ENCODE results near the gene GUCD1.

GUCD1 gene

DNA sequence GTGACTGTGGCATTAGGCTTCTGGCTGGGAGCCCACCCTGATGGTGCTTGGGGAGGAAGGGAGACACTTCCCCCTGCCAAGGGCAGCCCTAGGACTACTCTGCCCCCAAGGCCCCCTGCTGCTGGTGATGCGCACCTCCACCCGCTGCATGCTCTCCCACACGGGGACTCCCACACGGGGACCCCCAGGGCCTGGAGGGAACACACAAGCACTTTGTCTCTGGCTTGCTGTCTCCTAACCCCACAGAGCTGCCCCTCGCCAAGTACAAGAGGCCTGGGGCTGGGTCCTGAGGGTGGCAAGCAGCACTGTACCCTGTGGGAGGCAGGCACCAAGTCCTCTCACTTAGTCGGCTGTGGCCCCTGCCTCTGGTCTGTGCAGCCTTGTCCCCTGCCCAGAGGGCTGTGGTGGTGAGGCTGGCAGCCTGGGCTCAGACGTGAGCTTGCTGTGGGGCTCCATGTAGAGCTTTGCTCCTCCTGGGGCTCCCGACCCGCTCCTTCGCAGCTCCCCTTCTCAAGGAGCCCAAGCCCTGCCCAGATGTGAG is 30.0 kb upstream of the GUCD1 start:
- H3K4me1 ChIP-seq, result no peaks in the 10 kb centered on the region
- no peaks in the 10 kb centered on the region for H3K9me3 ChIP-seq
- H3K4me3 ChIP-seq, result no peak overlapping the region
- H3K27me3 ChIP-seq (ENCODE audit: low read depth), result no peaks in the 10 kb centered on the region
- no peak for DNase-seq (ENCODE audit: low spot score in 2 of 2)
- no peaks in the 10 kb centered on the region for H3K36me3 ChIP-seq (replicated peaks)
- in situ Hi-C loops (cut with MboI; ENCODE audit: low sequenced_read_pairs), result no loop called here

DNA sequence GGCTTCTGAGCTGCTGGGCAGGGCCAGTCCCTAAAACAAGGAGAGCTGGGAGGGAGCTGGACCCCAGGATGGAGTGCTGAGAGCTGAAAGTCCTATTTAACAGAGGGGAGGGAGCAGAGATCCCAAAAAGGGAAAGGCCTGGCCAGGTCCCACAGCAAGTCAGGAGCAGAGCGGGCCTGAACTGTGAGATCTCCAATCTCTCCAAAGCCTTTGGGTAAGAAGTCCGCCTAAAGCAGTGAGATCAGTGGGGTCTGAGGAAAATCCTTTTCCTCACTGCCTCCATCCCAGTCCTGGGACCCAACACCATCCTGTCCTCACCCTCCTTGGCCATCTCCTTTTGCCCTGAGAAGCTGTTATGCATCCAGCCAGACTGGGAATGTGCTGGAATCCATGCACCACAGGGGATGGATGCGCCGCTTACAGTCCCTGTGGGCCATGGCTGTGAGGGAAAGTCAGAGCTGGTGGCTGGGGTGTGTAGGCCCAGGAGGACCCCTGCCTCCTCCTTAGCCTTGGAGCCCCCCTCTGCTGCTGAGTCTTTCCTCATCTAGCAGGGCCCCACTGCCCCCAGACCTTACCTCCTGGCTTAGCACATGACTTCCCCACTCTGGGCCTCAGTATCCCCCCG is 29.3 kb upstream of the GUCD1 start:
- Histone ChIP-seq H3K36me3 (replicated peaks) (no peaks in the 10 kb centered on the region), H3K27me3 (ENCODE audit: low read depth) (no peaks in the 10 kb centered on the region), H3K9me3 (no peaks in the 10 kb centered on the region), H3K4me1 (no peaks in the 10 kb centered on the region), H3K4me3 (no peak overlapping the region)
- in situ Hi-C loops (cut with MboI; ENCODE audit: low sequenced_read_pairs), result no loop called here
- DNase-seq (ENCODE audit: low spot score in 2 of 2), result no peak

DNA sequence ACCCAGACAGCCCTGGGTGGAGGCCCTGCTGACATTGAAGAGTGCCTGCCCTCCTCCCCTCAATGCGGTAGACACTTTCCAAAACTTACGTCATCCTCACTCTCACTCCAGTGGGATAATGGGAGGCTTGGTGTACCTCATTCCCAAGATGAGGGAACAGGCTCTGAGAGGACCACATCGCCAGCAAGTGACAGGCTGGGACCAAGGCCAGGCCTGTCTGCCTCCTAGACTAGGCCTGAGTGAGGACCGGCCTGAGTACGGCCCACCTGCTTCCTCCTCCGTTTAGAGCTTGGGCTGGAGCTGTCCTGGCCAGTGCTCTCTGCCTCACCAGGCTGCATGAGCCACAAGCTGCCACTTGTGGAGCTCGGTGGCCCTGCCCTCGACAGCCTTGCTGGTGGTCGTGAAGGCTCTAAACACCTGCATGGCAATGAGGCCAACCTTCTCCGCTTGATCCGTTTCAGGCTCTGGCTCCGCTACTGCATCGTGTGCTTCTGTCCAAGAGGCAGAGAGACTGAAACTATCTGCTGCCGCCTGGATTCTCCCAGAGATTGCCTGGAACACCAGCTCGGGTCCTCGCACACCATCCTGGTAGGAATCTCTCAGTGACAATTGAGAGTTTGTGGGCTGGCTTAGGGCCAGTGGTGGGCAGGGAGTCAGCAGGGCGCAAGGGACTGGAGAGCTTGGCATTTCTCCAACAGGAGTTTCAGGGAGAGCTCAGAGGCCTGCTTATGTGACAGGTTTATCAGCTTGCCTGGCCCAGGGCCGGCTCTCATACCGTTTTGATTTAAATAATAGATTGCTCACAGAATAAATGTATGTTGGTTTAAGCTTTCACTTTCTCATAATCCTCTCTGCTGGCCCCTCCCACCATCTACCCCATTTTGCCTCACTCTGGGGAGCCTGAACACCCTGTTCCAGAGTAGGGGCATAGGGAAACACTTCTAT is 28.6 kb upstream of the GUCD1 start:
- peaks cover 3% of the 10 kb centered on the region for H3K4me1 ChIP-seq
- H3K4me3 ChIP-seq, result no peak overlapping the region
- H3K9me3 ChIP-seq, result no peaks in the 10 kb centered on the region
- H3K36me3 ChIP-seq (replicated peaks), result no peaks in the 10 kb centered on the region
- DNase-seq (ENCODE audit: low spot score in 2 of 2), result peak in 1 of 2 experiments; percentile 32
- H3K27me3 ChIP-seq (ENCODE audit: low read depth), result no peaks in the 10 kb centered on the region
- in situ Hi-C loops (cut with MboI; ENCODE audit: low sequenced_read_pairs), result no loop called here

DNA sequence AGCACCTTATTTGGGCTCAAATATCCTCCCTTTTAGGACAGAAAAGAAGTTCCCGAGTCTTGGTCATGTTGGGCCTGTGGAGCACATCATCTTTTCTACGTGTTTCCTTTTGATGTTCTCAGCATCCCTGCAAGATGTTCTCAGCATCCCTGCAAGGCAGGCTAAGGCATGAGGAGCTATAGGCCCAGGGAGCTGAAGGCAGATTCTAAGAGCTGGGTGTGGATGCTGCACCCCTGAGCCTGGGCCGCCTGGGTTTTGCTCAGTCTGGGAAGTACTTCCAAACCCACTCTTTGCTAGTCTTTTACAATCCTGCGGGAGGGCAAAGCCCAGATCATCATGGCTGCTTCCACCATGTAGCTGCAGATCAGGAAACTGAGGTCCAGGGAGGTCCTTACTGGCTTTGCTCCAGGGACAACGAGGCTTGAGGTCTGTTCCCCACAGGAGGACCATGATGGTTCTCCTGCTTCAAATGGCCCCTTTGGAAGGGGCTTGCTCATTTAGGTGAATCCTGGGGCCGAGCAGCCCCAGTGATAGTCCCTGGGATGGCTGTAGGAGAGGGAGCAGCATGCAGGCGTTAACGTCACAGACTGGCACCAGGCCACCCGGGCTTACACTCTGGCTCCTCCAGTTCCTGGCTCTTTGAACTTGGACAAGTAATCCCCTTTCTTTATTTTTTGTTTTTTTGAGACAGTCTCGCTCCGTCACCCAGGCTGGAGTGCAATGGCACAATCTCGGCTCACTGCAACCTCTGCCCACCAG is 27.3 kb upstream of the GUCD1 start:
- no peaks in the 10 kb centered on the region for H3K27me3 ChIP-seq (ENCODE audit: low read depth)
- H3K36me3 ChIP-seq (replicated peaks), result peaks cover 3% of the 10 kb centered on the region; the same call in 1 of the 2 replicates
- peaks cover 7% of the 10 kb centered on the region for H3K4me1 ChIP-seq
- no peak for DNase-seq (ENCODE audit: low spot score in 2 of 2)
- no peak overlapping the region for H3K4me3 ChIP-seq
- no peaks in the 10 kb centered on the region for H3K9me3 ChIP-seq
- in situ Hi-C loops (cut with MboI; ENCODE audit: low sequenced_read_pairs), result no loop called here

DNA sequence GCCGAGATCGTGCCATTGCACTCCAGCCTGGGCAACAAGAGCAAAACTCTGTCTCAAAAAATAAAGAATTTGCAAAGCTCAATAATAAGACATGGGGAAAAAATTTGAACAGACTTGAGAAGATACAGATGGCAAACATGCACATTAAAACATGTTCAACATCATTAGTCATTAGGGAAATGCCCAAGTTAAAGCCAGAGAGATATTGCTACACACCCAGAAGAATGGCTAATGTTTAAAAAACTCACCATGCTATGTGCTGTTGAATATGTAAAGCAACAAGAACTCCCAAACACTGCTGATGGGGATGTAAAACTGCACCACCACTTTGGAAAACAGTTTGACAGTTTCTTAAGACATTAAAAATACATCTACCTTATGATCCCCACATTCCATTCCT is 25.3 kb upstream of the GUCD1 start:
- Histone ChIP-seq H3K4me3 (no peak overlapping the region), H3K36me3 (replicated peaks) (peaks cover 7% of the 10 kb centered on the region), H3K4me1 (peaks cover 7% of the 10 kb centered on the region), H3K27me3 (ENCODE audit: low read depth) (no peaks in the 10 kb centered on the region), H3K9me3 (no peaks in the 10 kb centered on the region)
- DNase-seq (ENCODE audit: low spot score in 2 of 2), result no peak
- in situ Hi-C loops (cut with MboI; ENCODE audit: low sequenced_read_pairs), result no loop called here

DNA sequence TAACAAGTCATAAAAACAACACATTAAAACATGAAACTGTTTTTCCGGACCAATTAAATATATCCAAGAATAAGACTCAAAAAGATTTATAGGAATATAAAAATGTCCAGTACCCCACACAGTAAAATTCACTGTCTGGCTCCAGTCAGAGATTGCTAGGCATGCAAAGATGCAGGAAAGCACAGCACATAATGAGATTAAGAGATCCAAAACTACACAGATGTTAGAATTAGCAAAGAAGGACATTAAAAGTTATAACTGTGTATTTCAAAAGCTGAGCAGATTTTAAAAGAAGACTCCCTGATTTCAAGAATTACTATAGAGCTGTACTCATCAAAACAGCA is 24.3 kb upstream of the GUCD1 start:
- Histone ChIP-seq H3K36me3 (replicated peaks) (peaks cover 13% of the 10 kb centered on the region), H3K4me3 (no peak overlapping the region)
- in situ Hi-C loops (cut with MboI; ENCODE audit: low sequenced_read_pairs), result no loop called here

DNA sequence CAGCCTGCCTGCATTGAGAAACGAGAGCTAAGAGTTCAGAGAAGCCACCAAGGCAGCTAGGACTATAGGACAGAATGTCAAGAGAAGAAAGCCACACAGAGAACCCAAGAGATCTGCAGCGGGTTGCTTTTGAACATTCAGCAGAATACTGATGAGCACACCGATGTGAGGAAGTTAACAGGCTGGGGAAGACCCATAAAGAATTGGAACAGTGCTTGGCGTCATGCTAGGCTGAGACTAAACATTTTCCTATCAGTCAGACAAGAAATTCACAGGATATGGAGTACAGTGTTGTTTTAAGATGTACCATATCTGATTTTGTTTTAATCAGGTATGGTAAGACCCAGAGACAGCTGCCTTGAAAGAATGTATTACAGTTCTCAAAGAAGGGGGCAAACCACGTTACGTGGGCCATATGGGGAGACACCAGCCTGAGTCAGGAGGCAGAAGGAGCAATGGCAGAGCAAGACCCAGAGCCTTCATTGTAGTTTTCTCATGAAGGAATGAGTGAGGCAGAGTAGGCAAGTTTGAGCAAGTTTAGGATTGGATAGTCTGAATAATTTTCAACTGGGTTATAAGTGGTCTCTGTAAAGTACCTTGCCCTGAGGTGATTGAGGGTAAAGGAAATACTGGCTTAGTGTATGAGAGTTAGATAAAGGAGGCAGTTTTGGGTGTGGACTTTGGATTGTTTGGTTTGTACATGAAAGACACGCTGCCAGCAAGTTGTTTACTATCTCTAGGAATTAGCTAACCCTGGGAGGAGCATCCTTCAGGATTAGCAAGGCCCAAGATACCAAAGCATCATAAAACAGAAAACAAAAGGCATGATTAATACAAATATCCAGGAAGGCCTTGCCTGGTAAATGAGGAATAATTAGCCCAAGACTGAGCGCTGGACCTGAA is 23.7 kb upstream of the GUCD1 start:
- Histone ChIP-seq H3K4me3 (no peak overlapping the region), H3K27me3 (ENCODE audit: low read depth) (no peaks in the 10 kb centered on the region), H3K4me1 (peaks cover 7% of the 10 kb centered on the region), H3K36me3 (replicated peaks) (peaks cover 19% of the 10 kb centered on the region), H3K9me3 (no peaks in the 10 kb centered on the region)
- in situ Hi-C loops (cut with MboI; ENCODE audit: low sequenced_read_pairs), result no loop called here
- no peak for DNase-seq (ENCODE audit: low spot score in 2 of 2)

More for the DNA sequence above, 24.3 kb upstream of the GUCD1 start:
- Histone ChIP-seq H3K4me1 (peaks cover 7% of the 10 kb centered on the region), H3K27me3 (ENCODE audit: low read depth) (no peaks in the 10 kb centered on the region), H3K9me3 (no peaks in the 10 kb centered on the region)
- no peak for DNase-seq (ENCODE audit: low spot score in 2 of 2)

DNA sequence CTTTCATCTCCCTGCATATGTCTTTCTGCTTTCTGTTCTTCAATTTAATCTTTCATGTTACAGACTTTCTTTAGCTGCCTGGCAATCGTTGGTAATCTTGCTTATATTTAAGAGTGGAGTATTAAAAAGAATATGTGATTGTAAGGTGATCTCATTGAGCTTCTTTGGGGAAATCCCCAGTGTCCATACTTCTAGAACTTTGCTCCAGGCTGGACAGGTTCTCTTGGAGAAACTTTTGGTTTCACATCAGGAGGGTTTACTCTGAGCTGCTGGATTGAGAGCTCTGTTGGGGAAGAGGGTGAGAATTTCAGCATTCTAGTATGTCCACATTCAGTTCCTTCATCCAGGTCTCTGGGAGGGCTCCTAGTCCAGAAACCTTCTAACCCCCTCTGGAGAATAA is 21.8 kb upstream of the GUCD1 start:
- Histone ChIP-seq H3K36me3 (replicated peaks) (peaks cover 38% of the 10 kb centered on the region), H3K27me3 (ENCODE audit: low read depth) (no peaks in the 10 kb centered on the region), H3K4me1 (peaks cover 7% of the 10 kb centered on the region), H3K4me3 (no peak overlapping the region), H3K9me3 (no peaks in the 10 kb centered on the region)
- no peak for DNase-seq (ENCODE audit: low spot score in 2 of 2)
- in situ Hi-C loops (cut with MboI; ENCODE audit: low sequenced_read_pairs), result no loop called here

DNA sequence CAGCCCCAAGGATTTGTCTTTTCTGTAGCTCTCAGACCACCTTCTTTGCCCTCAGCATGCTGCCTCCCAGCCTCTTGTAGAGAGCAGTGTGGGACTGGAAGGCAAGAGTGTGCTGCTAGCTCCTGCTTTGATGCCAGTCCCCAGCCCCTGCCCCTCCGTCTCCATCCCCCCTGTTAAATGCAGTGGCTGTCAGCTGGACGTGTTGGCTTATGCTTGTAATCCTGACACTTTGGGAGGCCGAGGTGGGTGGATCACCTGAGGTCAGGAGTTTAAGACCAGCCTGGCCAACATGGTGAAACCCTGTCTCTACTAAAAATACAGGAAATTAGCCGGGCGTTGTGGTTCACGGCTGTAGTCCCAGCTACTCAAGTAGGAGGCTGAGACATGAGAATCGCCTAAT is 16.3 kb upstream of the GUCD1 start:
- in situ Hi-C loops (cut with MboI; ENCODE audit: low sequenced_read_pairs), result no loop called here
- no peak for DNase-seq (ENCODE audit: low spot score in 2 of 2)
- Histone ChIP-seq H3K4me3 (no peak overlapping the region), H3K36me3 (replicated peaks) (peaks cover 75% of the 10 kb centered on the region), H3K4me1 (no peaks in the 10 kb centered on the region), H3K27me3 (ENCODE audit: low read depth) (no peaks in the 10 kb centered on the region), H3K9me3 (no peaks in the 10 kb centered on the region)

DNA sequence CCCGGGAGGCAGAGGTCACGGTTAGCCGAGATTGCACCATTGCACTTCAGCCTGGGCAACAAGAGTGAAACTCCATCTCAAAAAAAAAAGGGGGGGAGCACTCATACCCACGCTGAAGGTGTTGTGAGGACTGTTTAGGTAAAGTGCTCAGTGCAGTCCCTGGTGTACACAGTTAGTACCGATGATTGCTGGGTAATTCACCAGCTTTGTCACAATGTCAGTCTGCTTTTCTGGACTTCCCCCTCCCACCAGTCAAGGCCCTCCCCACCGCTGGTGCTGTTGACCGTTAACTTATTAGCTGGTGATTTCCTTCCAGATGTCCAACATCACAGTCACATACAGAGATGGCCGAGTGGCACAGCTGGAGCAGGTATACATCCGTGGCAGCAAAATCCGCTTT is 12.7 kb upstream of the GUCD1 start:
- DNase-seq (ENCODE audit: low spot score in 2 of 2), result no peak
- H3K4me3 ChIP-seq, result no peak overlapping the region
- no peaks in the 10 kb centered on the region for H3K27me3 ChIP-seq (ENCODE audit: low read depth)
- H3K36me3 ChIP-seq (replicated peaks), result peaks cover 81% of the 10 kb centered on the region
- H3K9me3 ChIP-seq, result no peaks in the 10 kb centered on the region
- no peaks in the 10 kb centered on the region; the same call in 1 of the 2 replicates for H3K4me1 ChIP-seq
- in situ Hi-C loops (cut with MboI; ENCODE audit: low sequenced_read_pairs), result no loop called here

DNA sequence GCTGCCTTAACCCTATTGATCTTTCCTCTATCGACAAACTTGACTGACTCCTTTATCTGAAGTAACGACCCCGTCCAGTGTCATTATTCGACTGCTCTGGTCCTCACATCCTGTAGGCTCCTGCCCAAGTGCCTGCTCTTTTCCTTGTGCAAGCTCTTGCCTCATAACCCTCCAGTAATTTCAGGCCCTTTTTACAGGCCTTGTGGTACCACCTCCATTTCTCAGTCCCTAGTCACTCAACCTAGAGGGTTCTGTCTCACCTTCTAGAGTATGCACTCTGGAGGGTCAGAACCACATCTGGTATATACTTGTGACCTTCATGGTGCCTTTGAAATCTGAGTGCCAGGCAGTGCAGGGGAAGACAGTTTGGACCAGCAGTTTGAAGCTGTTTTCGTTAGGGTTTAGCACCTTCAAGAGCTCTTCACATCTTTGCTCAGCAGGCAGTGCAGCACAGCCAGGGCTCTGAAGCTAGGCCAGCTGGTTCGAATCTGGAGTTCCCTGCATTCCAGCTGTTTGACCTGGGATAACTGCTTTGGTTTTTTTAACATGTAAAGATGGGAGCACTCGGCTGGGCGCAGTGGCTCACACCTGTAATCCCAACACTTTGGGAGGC is 12.1 kb upstream of the GUCD1 start:
- Histone ChIP-seq H3K27me3 (ENCODE audit: low read depth) (no peaks in the 10 kb centered on the region), H3K4me3 (no peak overlapping the region), H3K9me3 (no peaks in the 10 kb centered on the region), H3K4me1 (no peaks in the 10 kb centered on the region; the same call in 1 of the 2 replicates), H3K36me3 (replicated peaks) (peaks cover 81% of the 10 kb centered on the region)
- in situ Hi-C loops (cut with MboI; ENCODE audit: low sequenced_read_pairs), result no loop called here
- DNase-seq (ENCODE audit: low spot score in 2 of 2), result no peak

DNA sequence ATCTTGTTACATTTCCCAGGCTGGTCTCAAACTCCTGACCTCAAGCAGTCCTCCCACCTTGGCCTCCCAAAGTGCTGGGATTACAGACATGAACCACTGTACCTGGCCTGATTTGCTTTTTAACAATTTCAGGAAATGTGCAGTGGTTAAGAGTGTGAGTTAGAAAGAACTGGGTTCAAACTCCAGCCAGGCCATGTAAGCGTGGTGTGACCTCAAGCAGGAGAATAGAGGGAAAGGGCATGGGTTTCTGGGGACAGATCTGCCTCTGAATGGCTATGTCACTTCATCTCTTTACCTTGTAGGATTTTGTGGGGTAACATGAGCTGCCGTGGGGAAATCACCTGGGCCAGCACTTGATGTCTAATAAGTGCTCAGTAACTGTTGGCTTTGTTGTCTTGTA is 10.1 kb upstream of the GUCD1 start:
- in situ Hi-C loops (cut with MboI; ENCODE audit: low sequenced_read_pairs), result no loop called here
- no peaks in the 10 kb centered on the region; the same call in 1 of the 2 replicates for H3K4me1 ChIP-seq
- H3K27me3 ChIP-seq (ENCODE audit: low read depth), result no peaks in the 10 kb centered on the region
- H3K9me3 ChIP-seq, result no peaks in the 10 kb centered on the region
- no peak overlapping the region for H3K4me3 ChIP-seq
- H3K36me3 ChIP-seq (replicated peaks), result peaks cover 76% of the 10 kb centered on the region
- no peak for DNase-seq (ENCODE audit: low spot score in 2 of 2)

Measured in HAP-1 (cell line).